Breast epithelium (tissue), 3 donors: ENCODE data around the gene TENM4.

Experiments used
- CTCF ChIP-seq, 3 donors: fragments of 450-650 bp; IDR thresholded peaks; one replicate each; pipeline ENCODE4 v1.5.1; 2016 to 2017; ENCODE audit warnings: antibody characterized with exemption in 3 of 3, mild to moderate bottlenecking in 3 of 3, moderate library complexity in 3 of 3
- POLR2A ChIP-seq: fragments of 450-650 bp; IDR thresholded peaks from one replicate; pipeline ENCODE4 v1.6.1; 2016; ENCODE audit warnings: antibody characterized with exemption, mild to moderate bottlenecking, moderate library complexity

GRCh38 chr11:78901831-78902230, 539.0 kb downstream of the TENM4 start:
- no peak for TF ChIP-seq CTCF (IDR thresholded peaks at IDR 0.05)
- TF ChIP-seq POLR2A = no peak
